HG03457 (cell line): ENCODE data around the gene PTTG2.
"Not testable (repeated sequence)": the region's sequence is repeated elsewhere in the genome, so short reads cannot be mapped to it uniquely, and the experiment has no call there.

ENCODE experiments used
- ATAC-seq: cut with Tn5 transposase; IDR thresholded peaks from one replicate; pipeline ENCODE4 v1.9.1; 2021; ENCODE audit warnings: moderate number of reproducible peaks; ENCODE audit not compliant: unreplicated experiment

Gene PTTG2

DNA sequence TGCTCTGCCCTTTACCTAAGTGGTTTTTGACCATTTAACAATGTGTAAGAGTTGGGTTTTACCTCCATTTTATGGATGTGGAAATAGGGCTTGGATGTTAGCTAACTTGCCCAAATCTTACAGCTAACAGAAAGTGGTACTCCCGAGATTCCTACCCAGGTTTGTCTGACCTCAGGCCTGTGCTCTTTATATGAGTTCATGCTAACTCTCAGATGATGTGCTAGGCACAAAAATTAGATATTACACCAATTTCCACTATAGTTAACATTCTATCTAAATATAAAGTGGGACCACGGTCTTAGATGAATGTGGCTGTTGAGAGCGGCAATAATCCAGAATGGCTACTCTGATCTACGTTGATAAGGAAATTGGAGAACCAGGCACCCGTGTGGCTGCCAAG is at the start of gene PTTG2:
Gene PTTG2 (plus strand): TSS at position 301 of the 400 bp plus-strand sequence. CDS start 37 bp downstream, at position 338.
- no peak for ATAC-seq

- ATAC-seq: no peak
Observed at GRCh38 chr4:37914539-37914938, 45.7 kb upstream of the PTTG2 start.

- ATAC-seq: no peak
Observed at GRCh38 chr4:37917388-37917787, 42.8 kb upstream of the PTTG2 start.

DNA sequence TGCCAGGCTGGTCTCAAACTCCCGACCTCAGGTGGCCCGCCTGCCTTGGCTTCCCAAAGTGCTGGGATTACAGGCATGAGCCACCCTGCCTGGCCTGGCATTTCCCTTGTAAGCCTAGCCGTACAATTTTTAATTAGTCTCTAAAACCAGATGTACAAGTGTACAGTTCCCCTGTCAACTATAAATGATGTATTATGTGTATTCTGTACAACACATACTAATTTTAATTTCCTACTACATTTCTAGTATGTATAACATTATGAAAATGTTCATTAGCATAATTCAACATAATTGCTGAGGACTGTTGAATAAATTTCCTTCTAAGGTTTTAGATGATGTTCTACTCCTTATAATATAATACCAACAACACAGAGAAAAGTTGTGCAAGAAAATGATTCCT is 41.5 kb upstream of the PTTG2 start:
- no peak for ATAC-seq

- no peak for ATAC-seq
Observed at GRCh38 chr4:37922328-37922727, 37.9 kb upstream of the PTTG2 start.

GRCh38 chr4:37923089-37923488 is 37.1 kb upstream of the PTTG2 start:
- ATAC-seq: not testable (repeated sequence)

- ATAC-seq: no peak
Observed at GRCh38 chr4:37924946-37925345, 35.3 kb upstream of the PTTG2 start.

- no peak for ATAC-seq
Observed at GRCh38 chr4:37927434-37927833, 32.8 kb upstream of the PTTG2 start.

DNA sequence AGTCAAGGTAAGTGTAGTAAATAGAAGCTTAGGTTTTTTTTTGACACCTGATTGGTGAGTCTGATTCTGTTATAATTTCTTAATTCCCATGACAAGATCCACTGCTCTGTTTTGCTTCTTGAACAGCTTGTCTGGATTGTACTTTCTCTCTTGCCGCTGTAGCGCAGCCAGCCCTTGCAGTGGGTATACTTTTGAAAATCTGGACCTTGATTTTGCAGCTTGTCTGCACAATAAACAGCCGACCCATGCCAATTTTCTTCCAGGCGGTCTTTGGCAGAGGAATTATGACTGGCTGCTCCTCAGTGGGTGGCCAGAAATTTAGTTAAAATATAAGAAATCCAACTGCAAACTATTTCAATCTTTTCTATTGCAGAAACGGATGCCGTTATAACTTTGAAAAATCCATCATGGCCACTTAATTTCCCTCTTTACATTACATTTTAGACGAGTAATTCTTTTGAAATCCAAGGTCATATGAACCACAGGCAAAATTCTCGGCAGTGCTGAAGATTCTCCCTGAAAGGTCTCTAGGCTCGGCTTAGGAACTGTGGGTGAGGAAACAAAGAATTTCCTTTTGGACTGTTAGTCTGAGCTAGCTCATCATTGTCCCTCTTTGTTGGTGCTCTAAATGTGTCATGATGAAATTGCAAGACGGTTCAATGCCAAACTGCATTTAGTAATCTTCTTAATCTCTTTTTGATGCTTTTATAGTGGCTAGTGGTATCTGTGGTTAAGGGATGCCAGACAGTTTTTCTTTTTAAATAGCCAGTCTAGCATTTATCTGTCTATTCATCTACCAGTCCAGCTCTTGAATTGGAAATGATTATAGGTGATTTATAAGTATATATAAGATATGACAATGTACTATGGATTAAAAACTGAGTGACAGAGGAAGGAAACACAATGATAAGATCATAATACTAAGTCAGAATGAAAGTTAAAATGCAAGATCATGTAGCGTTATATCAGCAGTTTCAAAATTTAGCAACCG is 31.5 kb upstream of the PTTG2 start:
- ATAC-seq: no peak

DNA sequence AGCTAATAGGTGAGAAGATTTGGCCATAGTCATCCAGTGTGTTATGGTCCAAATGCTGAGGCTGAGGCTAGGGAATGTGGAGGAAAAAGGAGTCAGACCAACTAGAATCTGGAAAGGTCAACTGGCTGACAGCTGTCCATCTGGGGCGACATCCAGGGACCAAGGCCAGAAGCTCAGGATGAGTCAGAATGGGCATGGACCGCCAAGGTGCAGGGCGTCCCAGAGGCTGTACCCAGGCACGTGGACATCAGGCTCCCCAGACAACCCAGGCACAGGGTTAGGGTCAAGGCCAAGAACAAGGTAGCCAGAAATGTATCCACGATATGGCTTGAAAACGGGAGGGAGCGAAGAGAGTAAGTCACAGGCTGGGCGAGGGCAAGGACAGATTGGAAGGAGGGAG is 26.1 kb upstream of the PTTG2 start:
- ATAC-seq: no peak

DNA sequence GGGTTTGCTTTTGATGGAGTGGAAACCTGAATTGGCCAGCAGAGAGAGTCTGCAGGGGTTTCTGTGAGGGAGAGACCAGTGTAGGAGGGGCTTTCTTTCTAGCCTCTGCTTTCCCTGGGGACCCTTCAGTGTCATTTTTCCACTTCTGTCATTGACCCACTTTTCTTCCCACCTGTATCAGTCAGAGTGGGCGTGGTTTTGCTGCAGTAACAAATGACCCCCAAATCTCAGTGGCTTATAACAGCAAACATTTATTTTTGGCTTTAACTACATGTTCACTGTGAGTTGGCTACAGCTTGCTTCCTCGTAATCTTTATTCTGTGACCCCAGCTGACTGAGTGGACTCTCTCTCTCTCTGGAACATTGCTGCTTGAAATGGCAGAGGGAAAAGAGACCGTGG is 25.6 kb upstream of the PTTG2 start:
- ATAC-seq: no peak

GRCh38 chr4:37935026-37935425 is 25.2 kb upstream of the PTTG2 start:
- no peak for ATAC-seq

GRCh38 chr4:37936889-37937498 is 23.2 kb upstream of the PTTG2 start:
- no peak for ATAC-seq

- ATAC-seq: no peak
Observed at GRCh38 chr4:37938208-37938607, 22.0 kb upstream of the PTTG2 start.

GRCh38 chr4:37946503-37947179 is 13.6 kb upstream of the PTTG2 start:
- ATAC-seq: no peak

DNA sequence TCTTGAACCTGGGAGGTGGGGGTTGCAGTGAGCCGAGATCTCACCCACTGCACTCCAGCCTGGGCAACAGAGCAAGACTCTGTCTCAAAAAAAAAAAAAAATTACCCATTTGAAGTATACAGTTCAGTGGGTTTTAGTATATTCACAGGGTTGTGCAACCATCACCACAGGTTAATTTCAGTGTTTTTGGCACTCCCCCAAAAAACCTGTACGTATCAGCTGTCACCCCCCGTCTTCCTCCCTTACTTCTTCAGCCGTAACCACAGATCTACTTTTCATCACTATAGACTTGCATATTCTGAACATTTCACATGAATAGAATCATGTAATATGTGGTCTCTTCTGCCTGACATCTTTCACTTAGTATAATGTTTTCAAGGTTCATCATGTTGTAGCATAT is 11.7 kb upstream of the PTTG2 start:
- no peak for ATAC-seq

GRCh38 chr4:37949636-37950426 is 10.4 kb upstream of the PTTG2 start:
- ATAC-seq: no peak

GRCh38 chr4:37951461-37952352 is 8.5 kb upstream of the PTTG2 start:
- no peak for ATAC-seq

- ATAC-seq: no peak
Observed at GRCh38 chr4:37953156-37953555, 7.0 kb upstream of the PTTG2 start.
